Mucosa of descending colon (tissue), 3 donors: ENCODE measurements around the gene PSKH1. TPM values are rescaled to one million over a fixed set of nuclear protein-coding genes. Genes with fewer than 3 reads are reported as not detected.
"Not testable (repeated sequence)": the region's sequence is repeated elsewhere in the genome, so short reads cannot be mapped to it uniquely, and the experiment has no call there.

Experiments
- ATAC-seq: fragments of 200-7000 bp; cut with Tn5 transposase; one replicate; pipeline ENCODE4 v1.9.1; 2020; ENCODE audit warnings: mild to moderate bottlenecking, moderate library complexity
- DNase-seq, 3 donors: peaks; one replicate each; pipeline ENCODE4 v3.0.0-alpha.2; 2020
- H3K36me3 ChIP-seq: fragments of 200-600 bp; one replicate; pipeline ENCODE4 v1.8.0; 2021; ENCODE audit warnings: low read depth, mild to moderate bottlenecking
- H3K4me1 ChIP-seq: fragments of 200-600 bp; one replicate; pipeline ENCODE4 v1.8.0; 2021; ENCODE audit warnings: low read depth, mild to moderate bottlenecking
- H3K4me3 ChIP-seq: fragments of 200-600 bp; one replicate; pipeline ENCODE4 v1.8.0; 2021; ENCODE audit warnings: mild to moderate bottlenecking
- H3K9me3 ChIP-seq: fragments of 200-600 bp; one replicate; pipeline ENCODE4 v1.8.0; 2021; ENCODE audit warnings: mild to moderate bottlenecking
- intact Hi-C, 2 donors: fragments of 100-400 bp; cut with DNase I in 1 of 2; cut with micrococcal nuclease in 1 of 2; formaldehyde crosslinking; loops; one replicate each; pipeline versions ENCODE4 v1.11.0 to v1.11.1; 2022; cut with DNase I, micrococcal nuclease
- total RNA-seq, 3 donors: library from RNA; stranded (reverse); fragmentation: NEBNext Ultra II Directional in 2 of 3; extraction: Animal tissue kit (Norgen Biotek cat#: 25700) in 2 of 3; gene quantifications; one replicate each; pipeline versions ENCODE4 v1.2.1 to v1.2.4, GENCODE V29; 2021 to 2023
- TF ChIP-seq, protein P1 (sequence below): fragments of 200-600 bp; IDR thresholded peaks from one replicate; pipeline ENCODE4 v1.8.0; 2022; ENCODE audit warnings: antibody characterized with exemption, mild to moderate bottlenecking
- donor health status: DM: no; HTN: no; CAD: no; lungs with moderate emphysema.
- donor health status: DM: no; HTN: no; CAD: no.
- donor health status: DM: no; HTN: yes; CAD: no.

The PSKH1 gene
- total RNA-seq, 3 donors from 2014 or later: 33.8 to 43.3 (median 38.1) TPM

- Histone ChIP-seq H3K4me3 (no peak overlapping the region), H3K4me1 (no peaks in the 10 kb centered on the region), H3K36me3 (no peaks in the 10 kb centered on the region), H3K9me3 (no peaks in the 10 kb centered on the region)
- no peak for DNase-seq
- TF ChIP-seq, protein P1, sequence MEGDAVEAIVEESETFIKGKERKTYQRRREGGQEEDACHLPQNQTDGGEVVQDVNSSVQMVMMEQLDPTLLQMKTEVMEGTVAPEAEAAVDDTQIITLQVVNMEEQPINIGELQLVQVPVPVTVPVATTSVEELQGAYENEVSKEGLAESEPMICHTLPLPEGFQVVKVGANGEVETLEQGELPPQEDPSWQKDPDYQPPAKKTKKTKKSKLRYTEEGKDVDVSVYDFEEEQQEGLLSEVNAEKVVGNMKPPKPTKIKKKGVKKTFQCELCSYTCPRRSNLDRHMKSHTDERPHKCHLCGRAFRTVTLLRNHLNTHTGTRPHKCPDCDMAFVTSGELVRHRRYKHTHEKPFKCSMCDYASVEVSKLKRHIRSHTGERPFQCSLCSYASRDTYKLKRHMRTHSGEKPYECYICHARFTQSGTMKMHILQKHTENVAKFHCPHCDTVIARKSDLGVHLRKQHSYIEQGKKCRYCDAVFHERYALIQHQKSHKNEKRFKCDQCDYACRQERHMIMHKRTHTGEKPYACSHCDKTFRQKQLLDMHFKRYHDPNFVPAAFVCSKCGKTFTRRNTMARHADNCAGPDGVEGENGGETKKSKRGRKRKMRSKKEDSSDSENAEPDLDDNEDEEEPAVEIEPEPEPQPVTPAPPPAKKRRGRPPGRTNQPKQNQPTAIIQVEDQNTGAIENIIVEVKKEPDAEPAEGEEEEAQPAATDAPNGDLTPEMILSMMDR: no peak
- ATAC-seq: no peak
- intact Hi-C loops: no loop called here
Observed at GRCh38 chr16:67909056-67909742, 16.1 kb downstream of the PSKH1 start.

- ATAC-seq: peak; percentile 18
- no peaks in the 10 kb centered on the region for H3K36me3 ChIP-seq
Observed at GRCh38 chr16:67910158-67910557, 17.1 kb downstream of the PSKH1 start.

DNA sequence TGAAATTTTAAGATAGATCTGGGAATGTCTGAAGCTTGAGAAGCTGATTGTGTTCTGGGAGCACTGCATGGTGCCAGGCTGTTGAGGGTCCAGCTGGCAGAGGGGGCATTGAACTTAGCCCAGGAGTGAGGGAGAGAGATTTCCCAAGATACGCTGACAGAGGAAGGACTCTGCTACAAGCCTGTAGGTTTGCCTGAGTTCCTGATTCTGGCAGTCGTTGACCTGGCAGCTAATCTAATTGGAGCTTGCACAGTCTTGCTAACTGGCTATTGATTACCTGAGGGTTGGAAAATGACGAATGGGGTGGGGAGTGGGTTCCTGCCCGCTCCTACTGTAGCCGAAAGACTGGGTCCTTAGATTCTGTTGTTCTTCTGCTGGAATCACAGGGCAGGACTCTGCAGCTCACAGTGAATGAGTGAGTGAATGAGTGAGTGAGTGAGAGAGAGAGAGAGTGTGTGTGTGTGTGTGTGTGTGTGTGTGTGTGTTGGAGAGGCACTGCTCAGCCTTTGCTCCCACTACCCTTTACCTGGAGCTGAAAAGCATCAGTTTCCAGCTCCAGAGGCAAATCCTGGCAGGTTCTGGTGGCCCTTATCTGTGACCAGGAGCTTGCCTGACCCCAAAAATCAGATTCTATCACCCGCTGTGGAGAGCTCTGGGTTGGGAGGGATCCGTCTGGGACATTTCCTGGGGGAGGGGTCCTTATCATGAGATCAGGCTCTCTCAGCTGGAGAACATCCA lies 21.9 kb downstream of the PSKH1 start:
- TF ChIP-seq, protein P1: no peak
- no peak for DNase-seq
- no peak for ATAC-seq
- intact Hi-C loops: no loop called here
- Histone ChIP-seq H3K4me1 (no peaks in the 10 kb centered on the region), H3K9me3 (no peaks in the 10 kb centered on the region), H3K36me3 (no peaks in the 10 kb centered on the region), H3K4me3 (no peak overlapping the region)

More at GRCh38 chr16:67910158-67910557, 17.1 kb downstream of the PSKH1 start:
- Histone ChIP-seq H3K4me1 (no peaks in the 10 kb centered on the region), H3K9me3 (no peaks in the 10 kb centered on the region), H3K4me3 (no peak overlapping the region)
- intact Hi-C loops: no loop called here
- TF ChIP-seq, protein P1: no peak
- no peak for DNase-seq

DNA sequence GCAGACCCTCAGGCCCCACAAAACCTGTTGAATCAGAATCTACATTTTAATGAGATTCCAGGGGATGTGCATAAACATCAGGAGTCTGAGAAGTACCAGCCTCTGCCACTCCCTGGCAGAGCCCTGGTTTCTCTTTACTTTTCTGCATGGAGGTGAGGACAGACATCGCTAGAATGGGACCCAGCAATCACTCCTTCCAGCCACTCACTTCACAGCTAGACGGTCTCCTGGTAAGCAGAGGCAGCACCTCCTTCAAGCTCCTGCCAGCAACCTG lies 22.4 kb downstream of the PSKH1 start:
- ATAC-seq, H3K36me3 ChIP-seq, intact Hi-C loops: not testable (repeated sequence)

GRCh38 chr16:67915831-67916723 lies 23.0 kb downstream of the PSKH1 start:
- TF ChIP-seq, protein P1: no peak
- DNase-seq (peak; percentile 56 to 71 (median 59)), ATAC-seq (peak; percentile 89)
- H3K9me3 ChIP-seq: no peaks in the 10 kb centered on the region
- H3K36me3 ChIP-seq: no peaks in the 10 kb centered on the region
- H3K4me1 ChIP-seq: no peaks in the 10 kb centered on the region
- intact Hi-C loops: no loop called here
- no peak overlapping the region for H3K4me3 ChIP-seq

More for the DNA sequence above, 22.4 kb downstream of the PSKH1 start:
- H3K9me3 ChIP-seq, H3K4me3 ChIP-seq, DNase-seq, H3K4me1 ChIP-seq: not testable (repeated sequence)
